ENCODE measurements around the gene RNF207.
A peak's percentile ranks its signal among the peaks of the same experiment; 100 is the strongest.

RNF207 gene

GRCh38 chr1:6259491-6260362 is 53.8 kb downstream of the RNF207 start:
- H3K36me3 ChIP-seq (ENCODE audit: control insufficient read depth, insufficient read depth, low read length), result no peaks in the 10 kb centered on the region; the same call in 1 of the 2 replicates
- H3K4me3 ChIP-seq (replicated peaks; ENCODE audit: low read depth, low read length), result peak overlapping the region; percentile 59
- DNase-seq (ENCODE audit: extremely low read depth, insufficient read length), result peak; percentile 85
- no peak for TF ChIP-seq CTCF (IDR thresholded peaks at IDR 0.05; ENCODE audit: insufficient read depth, low read length, poor library complexity, severe bottlenecking)
- H3K27me3 ChIP-seq (replicated peaks; ENCODE audit: control insufficient read depth, insufficient read depth, low read length), result no peaks in the 10 kb centered on the region; the same call in 1 of the 2 replicates

- Histone ChIP-seq H3K36me3 (ENCODE audit: control insufficient read depth, insufficient read depth, low read length) (no peaks in the 10 kb centered on the region; the same call in 1 of the 2 replicates), H3K27me3 (replicated peaks; ENCODE audit: control insufficient read depth, insufficient read depth, low read length) (no peaks in the 10 kb centered on the region; the same call in 1 of the 2 replicates), H3K4me3 (replicated peaks; ENCODE audit: low read depth, low read length) (peak overlapping the region; percentile 59)
- TF ChIP-seq CTCF (IDR thresholded peaks at IDR 0.05; ENCODE audit: insufficient read depth, low read length, poor library complexity, severe bottlenecking), result no peak
- peak; percentile 36 for DNase-seq (ENCODE audit: extremely low read depth, insufficient read length)
These were observed 54.6 kb downstream of the RNF207 start for GRCh38 chr1:6260433-6260934.

GRCh38 chr1:6260961-6261614 is 55.2 kb downstream of the RNF207 start, which contains the start of gene GPR153:
Gene GPR153, minus strand, starts transcription at chr1:6261098. Its CDS starts 6,193 bp downstream, at chr1:6254905.
- Histone ChIP-seq H3K27me3 (replicated peaks; ENCODE audit: control insufficient read depth, insufficient read depth, low read length) (no peaks in the 10 kb centered on the region; the same call in 1 of the 2 replicates), H3K36me3 (ENCODE audit: control insufficient read depth, insufficient read depth, low read length) (no peaks in the 10 kb centered on the region; the same call in 1 of the 2 replicates), H3K4me3 (replicated peaks; ENCODE audit: low read depth, low read length) (peak within 1 kb of the TSS; percentile 59)
- TF ChIP-seq CTCF (IDR thresholded peaks at IDR 0.05; ENCODE audit: insufficient read depth, low read length, poor library complexity, severe bottlenecking), result no peak
- DNase-seq (ENCODE audit: extremely low read depth, insufficient read length), result peak; percentile 57

GRCh38 chr1:6261615-6261995 is 55.7 kb downstream of the RNF207 start:
- no peaks in the 10 kb centered on the region; the same call in 1 of the 2 replicates for H3K27me3 ChIP-seq (replicated peaks; ENCODE audit: control insufficient read depth, insufficient read depth, low read length)
- no peak for TF ChIP-seq CTCF (IDR thresholded peaks at IDR 0.05; ENCODE audit: insufficient read depth, low read length, poor library complexity, severe bottlenecking)
- H3K4me3 ChIP-seq (replicated peaks; ENCODE audit: low read depth, low read length), result peak overlapping the region; percentile 51
- no peak for DNase-seq (ENCODE audit: extremely low read depth, insufficient read length)
- no peaks in the 10 kb centered on the region; the same call in 1 of the 2 replicates for H3K36me3 ChIP-seq (ENCODE audit: control insufficient read depth, insufficient read depth, low read length)

GRCh38 chr1:6262555-6263420 is 56.9 kb downstream of the RNF207 start:
- no peak for DNase-seq (ENCODE audit: extremely low read depth, insufficient read length)
- no peak for TF ChIP-seq CTCF (IDR thresholded peaks at IDR 0.05; ENCODE audit: insufficient read depth, low read length, poor library complexity, severe bottlenecking)
- no peaks in the 10 kb centered on the region; the same call in 1 of the 2 replicates for H3K36me3 ChIP-seq (ENCODE audit: control insufficient read depth, insufficient read depth, low read length)
- no peak overlapping the region for H3K4me3 ChIP-seq (replicated peaks; ENCODE audit: low read depth, low read length)
- no peaks in the 10 kb centered on the region; the same call in 1 of the 2 replicates for H3K27me3 ChIP-seq (replicated peaks; ENCODE audit: control insufficient read depth, insufficient read depth, low read length)
